Thymus (tissue), 11 donors: ENCODE measurements around the gene RHEBL1. TPM values are rescaled to one million over a fixed set of nuclear protein-coding genes. Genes with fewer than 3 reads are reported as not detected.
A peak's percentile ranks its signal among the peaks of the same experiment; 100 is the strongest.

ENCODE experiments used
- DNase-seq, 9 donors: peaks; one replicate each; pipeline ENCODE4 v3.0.0-alpha.2; 2013; ENCODE audit warnings: low spot score in 9 of 9, low read depth in 6 of 9, missing footprints in 1 of 9
- H3K27ac ChIP-seq, 2 donors: one replicate each; pipeline ENCODE4 v1.5.1; 2013; ENCODE audit warnings: control low read depth in 1 of 2, low read depth in 1 of 2, low read length in 1 of 2, mild to moderate bottlenecking in 1 of 2, moderate library complexity in 1 of 2
- H3K27me3 ChIP-seq, 2 donors: one replicate each; pipeline ENCODE4 v1.5.1; 2013; ENCODE audit warnings: low read length in 1 of 2; ENCODE audit not compliant: control insufficient read depth in 2 of 2, insufficient read depth in 1 of 2
- H3K36me3 ChIP-seq, 2 donors: one replicate each; pipeline ENCODE4 v1.5.1; 2013; ENCODE audit warnings: low read length in 1 of 2, mild to moderate bottlenecking in 1 of 2, moderate library complexity in 1 of 2; ENCODE audit not compliant: control insufficient read depth in 2 of 2, insufficient read depth in 2 of 2
- H3K4me1 ChIP-seq, 2 donors: one replicate each; pipeline ENCODE4 v1.5.1; 2013; ENCODE audit warnings: low read length in 2 of 2; ENCODE audit not compliant: control insufficient read depth in 2 of 2, insufficient read depth in 2 of 2
- H3K4me3 ChIP-seq, 2 donors: one replicate each; pipeline ENCODE4 v1.5.1; 2013; ENCODE audit warnings: low read length in 2 of 2, control low read depth in 1 of 2, mild to moderate bottlenecking in 1 of 2
- H3K9me3 ChIP-seq, 2 donors: one replicate each; pipeline ENCODE4 v1.5.1; 2013; ENCODE audit warnings: low read length in 1 of 2, mild to moderate bottlenecking in 1 of 2; ENCODE audit not compliant: control insufficient read depth in 2 of 2, insufficient read depth in 1 of 2
- WGBS: extraction: QIAGEN DNeasy Blood & Tissue Kit; methylation state at CpG from one replicate; pipeline ENCODE4 v1.1.7; 2013; 5-methylcytosine and 5-hydroxymethylcytosine counted together
- polyA plus RNA-seq: library from polyadenylated mRNA; stranded (reverse); fragments of 200-250 nt; gene quantifications from one replicate; pipeline ENCODE4 v1.2.3, GENCODE V29; 2013
- total RNA-seq: library from RNA; stranded (reverse); fragments of 120-200 nt; gene quantifications from one replicate; pipeline ENCODE4 v1.2.4, GENCODE V29; 2013
- donor health status: healthy.

The RHEBL1 gene
- total and polyA plus RNA-seq, 2 donors: 1.6 to 3.2 TPM

DNA sequence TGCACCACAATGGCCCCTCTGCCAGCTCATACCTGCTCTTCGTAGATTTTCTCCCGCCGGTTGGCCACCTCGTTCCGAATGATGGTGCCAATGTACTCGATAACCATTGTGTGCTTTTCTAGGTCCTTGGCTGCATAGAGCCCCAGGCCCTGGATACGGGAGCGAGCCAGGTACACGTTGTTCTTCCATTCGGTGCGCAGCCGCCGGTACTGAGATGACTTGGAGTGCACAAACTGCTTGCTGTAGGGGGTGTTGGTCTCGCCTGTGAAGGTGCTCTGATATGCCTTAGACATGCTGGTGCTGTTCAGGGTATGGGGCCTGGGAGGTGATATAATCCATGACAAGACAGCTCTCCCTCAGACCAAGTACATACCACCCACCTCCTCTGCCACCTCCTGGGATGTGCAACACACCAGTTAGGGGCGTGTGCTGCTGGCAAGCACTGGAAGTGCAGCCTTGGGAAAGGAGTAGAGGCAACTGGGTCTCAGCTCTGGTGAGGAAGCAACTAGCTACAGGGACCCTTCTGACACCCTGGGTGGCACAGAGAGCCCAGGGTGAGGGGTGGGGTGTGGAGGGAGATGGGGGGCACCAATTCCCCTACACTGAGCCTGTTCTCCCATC, 47.1 kb downstream of the RHEBL1 start:
- 98% methylated on average over 15 of the region's 15 CpGs for WGBS
- no peak overlapping the region for H3K4me3 ChIP-seq
- peaks cover 62 to 70% of the 10 kb centered on the region in 2 donors for H3K36me3 ChIP-seq
- H3K9me3 ChIP-seq: no peaks in the 10 kb centered on the region
- DNase-seq: no peak
- no peaks in the 10 kb centered on the region for H3K27me3 ChIP-seq
- peaks cover 8 to 18% of the 10 kb centered on the region in 2 donors for H3K4me1 ChIP-seq
- no peak overlapping the region for H3K27ac ChIP-seq

GRCh38 chr12:49021292-49021915, 48.4 kb downstream of the RHEBL1 start:
- Histone ChIP-seq H3K27ac (no peak overlapping the region), H3K9me3 (no peaks in the 10 kb centered on the region), H3K4me1 (peaks cover 13 to 21% of the 10 kb centered on the region in 2 donors), H3K36me3 (peaks cover 49 to 58% of the 10 kb centered on the region in 2 donors), H3K4me3 (no peak overlapping the region), H3K27me3 (no peaks in the 10 kb centered on the region)
- DNase-seq: no peak
- 97% methylated on average over 11 of the region's 11 CpGs for WGBS

- WGBS: 91% methylated on average over 6 of the region's 6 CpGs
- H3K9me3 ChIP-seq: no peaks in the 10 kb centered on the region
- H3K4me3 ChIP-seq: no peak overlapping the region
- H3K27me3 ChIP-seq: no peaks in the 10 kb centered on the region
- peaks cover 43 to 49% of the 10 kb centered on the region in 2 donors for H3K36me3 ChIP-seq
- peaks cover 13 to 21% of the 10 kb centered on the region in 2 donors for H3K4me1 ChIP-seq
- H3K27ac ChIP-seq: no peak overlapping the region
- no peak for DNase-seq
Measured at GRCh38 chr12:49020441-49020840, 49.3 kb downstream of the RHEBL1 start.

DNA sequence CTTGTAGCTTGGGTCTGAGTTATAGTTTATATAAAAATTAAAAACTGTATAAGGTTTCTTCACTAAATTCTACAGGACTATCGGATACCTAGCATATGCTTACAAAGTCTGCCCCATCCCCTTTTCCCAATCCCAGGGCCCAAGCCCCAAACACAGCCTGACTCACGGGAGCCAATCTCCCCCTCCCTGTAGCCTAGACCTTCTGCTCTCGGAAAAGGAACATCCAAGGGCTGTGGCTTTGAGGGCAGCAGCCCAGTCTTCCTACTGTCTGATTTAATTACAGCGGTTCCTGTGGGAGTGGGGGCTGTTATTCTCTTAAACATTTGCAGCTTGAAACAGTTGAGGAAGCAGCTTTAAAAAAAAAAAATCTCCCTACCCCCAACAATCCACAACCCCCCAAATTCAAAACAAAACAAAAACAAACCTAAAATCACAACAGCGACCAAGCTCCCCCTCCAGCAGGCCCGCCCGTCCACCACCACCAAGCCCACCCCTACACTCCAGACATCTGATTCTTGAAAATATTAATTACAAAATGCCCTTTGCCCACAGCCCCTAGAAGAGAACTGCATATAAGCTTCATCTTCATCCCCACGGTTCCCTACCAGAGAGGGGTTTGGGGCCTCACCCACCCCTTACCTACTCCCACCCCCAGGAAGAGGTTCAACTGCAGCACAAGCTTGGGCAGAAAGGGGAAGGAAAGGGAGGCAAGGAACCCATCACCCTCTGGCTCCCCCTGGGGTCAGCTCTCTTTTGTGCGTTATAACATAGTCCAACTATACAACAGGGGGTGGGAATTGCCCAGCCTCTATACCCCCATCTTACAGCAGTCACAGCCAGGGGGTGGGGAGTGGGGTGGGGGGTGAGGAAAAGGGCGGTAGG, 50.1 kb downstream of the RHEBL1 start:
- peak overlapping the region in 1 of 2 donors; percentile 88 for H3K4me3 ChIP-seq
- peak in 2 of 9 donors; percentile 35 to 59 for DNase-seq

DNA sequence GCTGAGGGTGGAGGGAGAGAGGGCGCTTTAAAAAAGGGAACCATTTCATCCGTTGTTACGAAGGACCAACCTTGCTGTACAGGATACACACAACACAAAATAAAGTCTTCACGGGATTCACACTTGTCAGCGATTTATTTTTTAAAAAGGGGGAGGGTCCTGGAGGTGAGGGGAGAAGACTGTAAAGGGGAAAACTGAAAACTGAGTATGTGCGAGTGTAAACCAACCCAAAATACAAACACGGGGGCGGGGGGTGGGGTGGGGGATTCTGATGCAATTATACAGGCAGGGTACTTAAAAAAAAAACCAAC, 50.7 kb downstream of the RHEBL1 start:
- no peak for DNase-seq
- Histone ChIP-seq H3K27ac (peak overlapping the region; percentile 95 to 96), H3K4me1 (peaks cover 13 to 21% of the 10 kb centered on the region in 2 donors), H3K27me3 (no peaks in the 10 kb centered on the region), H3K9me3 (no peaks in the 10 kb centered on the region), H3K36me3 (peaks cover 33 to 35% of the 10 kb centered on the region in 2 donors), H3K4me3 (peak overlapping the region; percentile 80 to 88)
- 3% methylated on average over 8 of the region's 8 CpGs for WGBS

More for the DNA sequence above, 50.1 kb downstream of the RHEBL1 start:
- Histone ChIP-seq H3K9me3 (no peaks in the 10 kb centered on the region), H3K27ac (peak overlapping the region in 1 of 2 donors; percentile 96), H3K36me3 (peaks cover 38 to 41% of the 10 kb centered on the region in 2 donors), H3K27me3 (no peaks in the 10 kb centered on the region), H3K4me1 (peaks cover 13 to 21% of the 10 kb centered on the region in 2 donors)
- WGBS: 44% methylated on average over 10 of the region's 10 CpGs

GRCh38 chr12:49018261-49019119, 51.3 kb downstream of the RHEBL1 start, which contains the start of gene PRKAG1:
Gene PRKAG1 (minus strand): TSS chr12:49018776. CDS start chr12:49018740, 36 bp downstream.
- Histone ChIP-seq H3K9me3 (no peaks in the 10 kb centered on the region), H3K36me3 (peaks cover 27 to 29% of the 10 kb centered on the region in 2 donors), H3K27ac (peak within 1 kb of the TSS; percentile 95 to 96), H3K4me3 (peak within 1 kb of the TSS; percentile 80 to 88), H3K27me3 (no peaks in the 10 kb centered on the region), H3K4me1 (peaks cover 13 to 21% of the 10 kb centered on the region in 2 donors)
- DNase-seq: peak; percentile 86 to 98 (median 96)
- under 1% methylated on average over 59 of the region's 59 CpGs for WGBS

DNA sequence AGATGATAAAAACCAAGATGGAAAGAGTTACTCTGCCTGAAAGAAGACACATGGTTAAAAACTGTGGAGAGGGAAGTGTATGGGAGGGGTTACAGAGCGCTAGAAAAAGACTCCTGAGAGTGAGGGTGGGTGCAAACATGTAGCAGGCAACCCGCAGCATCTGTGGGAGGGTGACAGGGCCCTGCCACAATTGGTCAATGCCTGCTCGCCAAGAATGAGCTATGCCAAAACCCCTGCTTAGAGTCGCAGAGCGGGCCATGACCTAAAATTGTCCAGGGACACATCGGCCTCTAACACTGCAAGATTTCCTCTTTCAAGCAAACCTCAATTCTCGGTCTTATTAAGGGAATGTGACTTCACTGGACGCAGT, 51.9 kb downstream of the RHEBL1 start:
- Histone ChIP-seq H3K9me3 (no peaks in the 10 kb centered on the region), H3K27me3 (no peaks in the 10 kb centered on the region), H3K4me3 (peak overlapping the region; percentile 80 to 88), H3K4me1 (peaks cover 13 to 21% of the 10 kb centered on the region in 2 donors), H3K36me3 (peaks cover 24 to 26% of the 10 kb centered on the region in 2 donors), H3K27ac (peak overlapping the region; percentile 95 to 96)
- under 1% methylated on average over 8 of the region's 8 CpGs for WGBS
- DNase-seq: peak in 1 of 9 donors; percentile 16

- Histone ChIP-seq H3K4me1 (peaks cover 13 to 21% of the 10 kb centered on the region in 2 donors), H3K27me3 (no peaks in the 10 kb centered on the region), H3K9me3 (no peaks in the 10 kb centered on the region), H3K36me3 (peaks cover 15 to 16% of the 10 kb centered on the region in 2 donors), H3K4me3 (no peak overlapping the region), H3K27ac (no peak overlapping the region)
- WGBS: 100% methylated on average over 1 of the region's 1 CpG
- no peak for DNase-seq
Measured at GRCh38 chr12:49015196-49015595, 54.6 kb downstream of the RHEBL1 start.
